Measurements from ENCODE around the gene TMEM40.

DNA sequence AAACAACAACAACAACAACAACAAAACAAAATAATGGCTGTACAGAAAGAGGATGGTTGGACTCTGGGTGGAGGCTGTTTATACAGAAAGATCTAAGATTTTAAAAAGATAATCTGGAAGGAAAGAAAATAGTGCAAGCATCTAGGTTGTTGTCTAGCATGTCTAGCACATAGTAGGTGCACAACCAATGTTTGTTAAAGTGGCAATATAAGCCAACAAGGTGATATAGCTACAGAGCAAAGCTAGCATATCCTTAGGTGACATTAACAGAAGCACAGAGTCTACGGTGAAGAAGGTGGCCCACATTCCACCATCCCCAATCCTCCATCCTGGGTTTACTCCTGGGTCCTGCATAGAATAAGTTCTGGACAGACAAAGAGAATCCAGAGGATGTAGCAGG lies 4.7 kb downstream of the TMEM40 start:
- TF ChIP-seq SAP30 (IDR thresholded peaks at IDR 0.05; ENCODE audit: borderline replicate concordance, insufficient read depth, low read depth, low read length, poor library complexity, severe bottlenecking) = no peak
- no peak for TF ChIP-seq XRCC5 (IDR thresholded peaks at IDR 0.05; ENCODE audit: low read depth, low read length)
- TF ChIP-seq RBBP5 (IDR thresholded peaks at IDR 0.05; ENCODE audit: borderline replicate concordance, insufficient read depth, low read length, poor library complexity, severe bottlenecking) = no peak
- TF ChIP-seq BRD4 (IDR thresholded peaks at IDR 0.05) = no peak
- TF ChIP-seq ILK (tag; IDR thresholded peaks at IDR 0.05; ENCODE audit: borderline replicate concordance, low read depth) = no peak
- no peak for TF ChIP-seq MEIS2 (IDR thresholded peaks at IDR 0.05; ENCODE audit: partially characterized antibody)
